NOMO-1 treated with dmso at 0.1 percent for 144 hours (cell line): ENCODE data around the gene LPIN2.
"Not testable (repeated sequence)": the region's sequence is repeated elsewhere in the genome, so short reads cannot be mapped to it uniquely, and the experiment has no call there.

ENCODE experiments used
- DNase-seq: peaks from one replicate; lab custom pipeline; 2025; ENCODE audit not compliant: unreplicated experiment; lab: John Stamatoyannopoulos, UW

The LPIN2 gene, protein sequence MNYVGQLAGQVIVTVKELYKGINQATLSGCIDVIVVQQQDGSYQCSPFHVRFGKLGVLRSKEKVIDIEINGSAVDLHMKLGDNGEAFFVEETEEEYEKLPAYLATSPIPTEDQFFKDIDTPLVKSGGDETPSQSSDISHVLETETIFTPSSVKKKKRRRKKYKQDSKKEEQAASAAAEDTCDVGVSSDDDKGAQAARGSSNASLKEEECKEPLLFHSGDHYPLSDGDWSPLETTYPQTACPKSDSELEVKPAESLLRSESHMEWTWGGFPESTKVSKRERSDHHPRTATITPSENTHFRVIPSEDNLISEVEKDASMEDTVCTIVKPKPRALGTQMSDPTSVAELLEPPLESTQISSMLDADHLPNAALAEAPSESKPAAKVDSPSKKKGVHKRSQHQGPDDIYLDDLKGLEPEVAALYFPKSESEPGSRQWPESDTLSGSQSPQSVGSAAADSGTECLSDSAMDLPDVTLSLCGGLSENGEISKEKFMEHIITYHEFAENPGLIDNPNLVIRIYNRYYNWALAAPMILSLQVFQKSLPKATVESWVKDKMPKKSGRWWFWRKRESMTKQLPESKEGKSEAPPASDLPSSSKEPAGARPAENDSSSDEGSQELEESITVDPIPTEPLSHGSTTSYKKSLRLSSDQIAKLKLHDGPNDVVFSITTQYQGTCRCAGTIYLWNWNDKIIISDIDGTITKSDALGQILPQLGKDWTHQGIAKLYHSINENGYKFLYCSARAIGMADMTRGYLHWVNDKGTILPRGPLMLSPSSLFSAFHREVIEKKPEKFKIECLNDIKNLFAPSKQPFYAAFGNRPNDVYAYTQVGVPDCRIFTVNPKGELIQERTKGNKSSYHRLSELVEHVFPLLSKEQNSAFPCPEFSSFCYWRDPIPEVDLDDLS

DNA sequence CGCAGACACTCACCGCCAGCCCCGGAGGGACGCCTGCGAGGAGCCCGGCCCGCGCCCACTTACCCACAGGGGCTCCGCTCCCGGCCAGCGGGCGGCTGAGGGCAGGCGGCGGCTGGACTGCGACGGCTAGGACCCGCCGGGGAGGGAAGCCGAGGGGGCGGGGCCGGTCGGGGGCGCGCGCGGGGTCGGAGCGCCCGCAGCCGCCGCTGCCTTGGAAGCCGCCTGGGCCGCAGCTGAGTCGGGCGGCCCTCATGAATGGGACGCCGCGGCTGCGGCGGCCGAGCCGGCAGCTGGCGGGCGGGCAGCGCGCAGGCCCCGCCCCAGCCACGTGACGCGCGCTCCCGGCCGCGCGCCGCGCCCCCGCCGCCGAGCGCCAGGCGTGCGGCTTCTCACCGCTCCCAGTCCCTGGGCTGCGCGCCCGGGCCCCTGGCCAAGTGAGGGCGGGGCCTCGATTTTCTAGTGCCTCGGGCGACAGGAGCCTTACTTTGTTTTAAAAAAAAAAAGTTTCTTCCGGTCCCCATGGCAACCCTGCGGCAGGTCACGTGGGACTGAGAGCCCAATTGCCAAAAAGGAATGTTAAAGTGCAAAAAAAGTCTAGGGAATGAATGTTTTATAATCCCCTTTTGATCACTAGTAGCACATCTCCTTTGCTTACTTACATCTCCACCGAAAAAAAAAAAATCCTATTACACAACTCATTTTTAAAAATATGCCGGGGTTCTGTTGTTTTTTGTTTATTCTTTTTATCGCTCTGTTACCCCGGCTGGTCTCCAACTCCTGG, at the start of gene LPIN2:
Gene LPIN2, minus strand, starts transcription at position 121 of the 781 bp plus-strand sequence. CDS start 52,304 bp downstream, outside the sequence.
- DNase-seq, result peak; percentile 92

DNA sequence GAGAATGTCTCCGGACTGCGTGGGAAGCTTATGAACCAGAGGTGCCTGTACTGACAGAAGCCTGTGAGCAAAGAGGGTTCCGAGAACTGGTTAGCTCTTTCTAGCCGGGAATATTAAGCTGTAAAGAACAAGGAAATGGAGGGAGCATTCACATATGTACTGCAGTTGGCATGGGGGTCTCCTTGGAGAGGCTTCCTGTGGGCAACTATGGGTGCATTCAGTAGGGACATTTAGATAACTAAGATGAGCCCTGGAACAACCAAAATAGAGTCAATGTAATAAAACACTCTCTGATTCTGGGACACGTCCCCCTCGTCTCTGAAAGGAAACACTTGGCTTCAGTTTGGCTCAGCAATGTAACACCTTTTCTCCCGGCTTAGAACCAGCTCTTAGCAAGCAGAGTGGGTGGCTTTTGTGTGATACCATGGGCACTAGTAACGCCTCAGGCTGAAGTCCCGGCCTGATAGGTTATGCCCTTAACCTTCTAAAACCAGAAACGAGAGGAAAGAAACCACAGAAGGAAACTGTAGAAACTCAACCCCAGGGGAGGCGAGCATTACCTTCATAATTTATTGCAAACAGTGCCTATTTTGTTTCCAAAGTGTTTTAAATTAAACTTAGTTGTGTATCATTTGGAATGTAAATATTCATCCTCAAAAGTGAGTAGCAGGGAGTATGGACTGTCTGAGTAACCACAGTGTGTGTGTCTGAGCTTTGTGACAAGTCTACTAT, 48.8 kb upstream of the LPIN2 start:
- DNase-seq, result no peak

DNA sequence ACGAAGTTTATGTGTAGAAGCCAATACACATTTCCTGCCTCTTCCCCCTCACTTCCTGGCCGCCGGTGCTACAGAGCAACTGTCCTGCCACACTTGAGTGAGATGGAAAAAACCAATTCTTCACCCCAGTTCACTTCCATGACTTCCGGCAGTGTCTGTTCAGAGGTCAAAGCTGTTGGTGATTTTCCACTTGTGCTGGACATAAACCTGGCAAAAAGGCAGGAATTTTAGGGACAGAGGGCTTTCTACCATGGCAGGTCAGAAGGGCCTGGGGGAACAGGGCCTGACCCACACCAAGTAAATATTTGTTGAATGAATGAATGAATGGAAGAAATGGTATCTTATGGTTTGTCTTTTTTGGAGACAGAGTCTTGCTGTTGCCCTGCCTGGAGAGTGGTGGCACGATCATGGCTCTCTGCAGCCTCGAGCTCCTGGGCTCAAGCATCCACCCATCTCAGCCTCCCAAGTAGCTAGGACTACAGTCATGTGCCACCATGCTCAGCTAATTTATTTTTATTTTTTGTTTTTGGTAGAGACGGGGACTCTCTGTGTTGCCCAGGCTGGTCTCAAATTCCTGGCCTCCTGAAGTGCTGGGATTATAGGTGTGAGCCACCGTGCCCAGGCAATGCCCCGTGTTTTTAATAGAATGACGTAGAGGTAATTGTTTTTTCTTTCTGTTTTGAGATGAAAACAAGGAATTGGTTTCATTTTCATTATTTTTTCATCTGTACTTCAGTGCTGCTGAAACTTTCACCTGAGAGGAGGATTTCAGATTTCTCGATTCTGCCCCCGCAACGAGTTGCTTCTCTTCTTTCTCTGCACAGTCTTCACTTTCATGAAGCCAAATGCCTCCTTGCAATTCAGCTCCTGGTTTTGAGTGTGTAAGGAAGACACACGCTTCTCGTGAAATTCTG, 48.0 kb upstream of the LPIN2 start:
- no peak for DNase-seq

DNA sequence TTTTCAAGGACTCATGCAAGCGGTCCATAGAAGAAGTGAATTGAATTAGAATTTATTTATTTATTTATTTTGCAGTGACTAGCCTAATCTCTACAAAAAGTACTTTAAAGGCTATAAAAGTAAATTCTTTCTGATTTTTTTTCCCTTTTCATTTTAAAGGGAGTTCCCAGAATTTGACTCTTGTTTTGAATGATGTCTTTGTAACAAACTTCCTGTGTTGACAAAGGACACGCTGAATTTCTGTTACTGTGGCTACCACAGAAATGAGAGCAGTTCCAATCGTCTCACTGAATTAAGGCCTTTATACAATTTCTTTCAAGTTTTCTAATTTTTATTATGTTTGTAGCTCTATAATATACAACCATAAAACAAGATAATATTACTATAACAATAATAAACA, 46.3 kb upstream of the LPIN2 start:
- DNase-seq, result no peak

DNA sequence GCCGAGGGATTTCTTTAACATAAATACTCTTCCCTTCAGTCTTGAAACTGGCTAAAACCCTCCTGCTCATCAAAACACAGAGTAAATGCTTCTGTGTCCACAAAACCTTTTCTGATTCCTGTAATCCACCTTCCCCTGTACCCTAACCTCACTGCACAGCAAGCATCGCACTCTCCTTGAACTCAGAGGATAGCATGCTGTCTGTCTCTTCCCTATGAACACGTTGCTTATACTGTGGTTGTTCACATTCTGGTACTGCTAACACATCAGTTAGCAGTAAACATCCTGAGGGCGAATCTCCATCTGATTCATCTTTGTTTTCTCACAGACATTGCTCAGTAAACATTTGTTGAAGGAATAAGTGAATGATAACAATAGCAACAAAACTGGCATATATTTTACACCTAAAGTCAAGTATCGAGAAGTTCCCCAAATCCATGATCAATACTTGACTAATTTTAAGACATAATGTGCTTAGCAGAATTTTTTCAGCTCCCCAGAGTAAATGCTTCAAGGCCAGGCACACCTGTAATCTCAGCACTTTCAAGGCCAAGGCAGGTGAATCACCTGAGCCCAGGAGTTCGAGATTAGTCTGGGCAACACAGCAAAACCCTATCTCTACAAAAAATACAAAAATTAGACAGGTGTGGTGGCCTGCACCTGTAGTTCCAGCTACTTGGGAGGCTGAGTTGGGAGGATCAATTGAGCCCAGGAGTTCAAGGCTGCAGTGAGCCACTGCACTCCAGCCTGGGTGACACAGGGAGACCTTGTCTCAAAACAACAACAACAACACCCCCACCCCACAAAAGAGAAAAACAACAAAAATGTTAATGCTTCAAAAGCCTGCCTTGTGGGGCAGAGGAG, 45.6 kb upstream of the LPIN2 start:
- DNase-seq, result no peak

DNA sequence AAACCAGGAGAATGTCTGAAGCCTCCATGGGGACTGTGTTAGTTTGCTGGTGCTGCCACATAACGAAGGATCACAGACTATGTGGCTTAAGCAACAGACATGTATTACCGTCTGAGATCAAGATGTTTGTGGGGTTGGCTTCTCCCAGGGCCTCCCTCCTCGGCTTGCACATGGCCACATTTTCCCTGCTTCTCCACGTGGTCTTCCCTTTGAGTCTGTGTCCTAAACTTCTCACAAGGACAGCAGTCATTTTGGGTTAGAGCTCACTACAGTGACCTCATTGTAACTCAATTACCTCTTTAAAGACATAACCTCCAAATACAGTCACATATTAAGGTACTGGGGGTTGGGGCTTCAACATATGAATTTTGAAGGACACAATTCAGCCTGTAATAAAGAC, 44.6 kb upstream of the LPIN2 start:
- DNase-seq, result no peak

DNA sequence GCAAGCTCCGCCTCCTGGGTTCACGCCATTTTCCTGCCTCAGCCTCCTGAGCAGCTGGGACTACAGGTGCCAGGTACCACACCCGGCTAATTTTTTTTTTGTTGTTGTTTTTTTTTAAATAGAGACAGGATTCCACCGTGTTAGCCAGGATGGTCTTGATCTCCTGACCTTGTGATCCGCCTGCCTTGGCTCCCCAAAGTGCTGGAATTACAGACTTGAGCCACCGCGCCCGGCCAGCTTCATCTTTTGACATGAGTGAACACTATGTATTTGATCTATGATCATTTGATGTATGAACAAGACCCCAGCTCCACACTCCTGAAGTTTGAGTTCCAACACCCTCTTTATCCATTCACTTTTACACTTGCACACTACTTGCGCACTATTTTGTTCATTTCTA, 43.4 kb upstream of the LPIN2 start:
- no peak for DNase-seq

DNA sequence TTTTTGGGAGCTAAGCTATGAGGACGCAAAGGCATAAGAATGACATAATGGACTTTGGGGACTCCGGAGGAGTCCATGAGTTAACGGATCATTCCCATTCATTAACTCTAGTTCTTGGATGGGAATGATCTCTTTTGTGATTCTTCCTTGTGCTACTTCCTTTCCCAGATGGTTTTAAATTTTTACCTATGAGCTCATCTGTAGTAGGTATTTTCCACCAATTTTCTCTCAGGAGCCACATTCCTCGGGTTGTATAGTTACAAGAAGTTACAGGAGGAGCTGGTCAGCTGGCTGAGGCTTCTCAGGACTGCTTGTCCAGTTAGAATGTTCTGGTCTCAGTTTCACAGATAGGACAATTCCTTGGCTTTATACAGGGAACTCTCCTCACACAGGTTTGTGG, 42.9 kb upstream of the LPIN2 start:
- no peak for DNase-seq

DNA sequence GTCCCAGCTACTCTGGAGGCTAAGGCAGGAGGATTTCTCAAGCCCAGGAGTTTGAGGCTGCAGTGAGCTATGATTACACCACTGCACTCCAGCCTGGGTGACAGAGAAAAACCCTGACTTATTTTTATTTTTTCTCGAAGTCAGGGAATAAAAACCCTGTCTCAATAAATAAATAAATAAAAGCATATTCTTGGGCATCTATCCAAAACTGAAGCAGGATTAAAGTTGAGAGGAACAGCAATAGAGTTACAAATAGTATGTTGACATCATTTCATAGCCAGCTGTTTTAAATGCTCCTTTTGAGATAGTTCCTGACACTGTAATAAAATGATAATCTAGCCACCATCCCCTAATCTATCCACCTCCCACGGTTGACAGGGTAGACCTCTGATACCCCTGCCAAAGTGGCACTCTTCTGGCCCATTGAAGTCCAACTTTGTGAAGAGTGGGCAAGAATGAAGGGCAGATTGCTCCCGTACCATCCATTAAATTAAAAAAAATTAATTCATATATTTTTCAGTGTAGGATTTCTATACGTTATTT, 42.3 kb upstream of the LPIN2 start:
- DNase-seq, result no peak

DNA sequence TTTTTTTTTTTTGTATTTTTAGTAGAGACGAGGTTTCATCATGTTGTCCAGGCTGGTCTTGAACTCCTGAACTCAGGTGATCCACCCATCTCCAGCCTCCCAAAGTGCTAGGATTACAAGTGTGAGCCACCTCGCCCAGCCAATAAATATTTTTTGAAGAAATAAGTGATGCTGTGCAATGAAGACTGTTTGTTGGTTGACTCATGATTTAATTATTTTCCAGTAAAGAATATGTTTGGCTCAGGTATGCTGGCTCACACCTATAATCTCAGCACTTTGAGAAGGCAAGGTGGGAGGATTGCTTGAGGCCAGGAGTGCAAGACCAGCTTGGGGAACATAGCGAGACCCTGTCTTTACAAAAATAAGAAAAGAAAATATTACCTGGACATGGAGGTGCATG, 41.8 kb upstream of the LPIN2 start:
- DNase-seq, result no peak

DNA sequence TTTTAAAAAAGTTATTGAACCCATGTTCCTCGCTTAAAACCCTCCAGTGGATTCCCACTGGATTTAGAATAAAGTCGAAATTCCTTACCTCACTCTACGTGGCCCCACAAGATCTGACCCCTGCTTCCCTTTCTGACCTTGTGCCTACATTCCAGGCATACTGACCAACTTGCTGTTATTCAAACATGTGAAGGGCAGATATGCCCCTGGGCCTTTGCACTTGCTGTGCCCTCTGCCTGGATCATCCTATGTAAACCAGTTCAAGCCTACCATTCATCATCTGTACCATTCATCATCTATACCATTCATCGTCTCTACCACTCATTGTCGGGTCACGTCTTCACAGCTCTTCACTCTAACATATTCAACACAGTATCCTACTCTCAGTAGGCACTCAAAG, 41.3 kb upstream of the LPIN2 start:
- DNase-seq, result no peak

DNA sequence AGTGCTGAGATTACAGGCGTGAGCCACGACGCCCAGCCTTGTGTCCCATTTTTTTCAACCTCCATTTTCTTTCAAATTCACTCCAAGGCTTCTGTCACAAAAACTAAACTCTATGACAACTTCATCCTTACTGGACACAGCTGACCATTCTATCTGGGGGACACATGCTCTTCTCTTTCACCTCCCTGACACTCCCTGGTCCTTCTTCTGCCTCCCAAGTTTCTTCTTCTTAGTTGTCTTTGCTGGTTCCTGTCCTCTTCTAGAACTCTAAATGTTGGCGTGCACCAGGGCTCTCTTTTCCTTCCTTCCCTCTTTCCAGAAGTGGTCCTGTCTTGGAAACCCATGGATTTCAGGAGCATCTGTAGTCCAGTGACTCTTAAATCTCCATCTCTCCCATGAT, 40.1 kb upstream of the LPIN2 start:
- DNase-seq, result no peak

DNA sequence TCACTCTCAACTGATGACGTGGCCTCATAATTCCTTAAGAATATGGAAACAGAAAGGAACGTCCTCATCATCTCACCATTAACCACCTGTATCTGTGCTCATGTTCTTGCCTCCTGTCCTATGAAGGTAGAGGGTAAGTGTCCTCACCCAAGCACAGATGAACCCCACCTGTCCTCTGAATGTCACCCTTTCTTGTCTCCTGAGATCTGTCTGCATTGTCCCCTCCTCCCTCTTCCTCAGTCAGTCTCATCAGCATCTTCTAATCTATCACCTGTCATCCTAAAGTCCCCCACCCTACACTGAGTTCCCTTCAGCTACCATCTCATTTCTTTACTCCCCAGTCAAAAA, 39.4 kb upstream of the LPIN2 start:
- no peak for DNase-seq

DNA sequence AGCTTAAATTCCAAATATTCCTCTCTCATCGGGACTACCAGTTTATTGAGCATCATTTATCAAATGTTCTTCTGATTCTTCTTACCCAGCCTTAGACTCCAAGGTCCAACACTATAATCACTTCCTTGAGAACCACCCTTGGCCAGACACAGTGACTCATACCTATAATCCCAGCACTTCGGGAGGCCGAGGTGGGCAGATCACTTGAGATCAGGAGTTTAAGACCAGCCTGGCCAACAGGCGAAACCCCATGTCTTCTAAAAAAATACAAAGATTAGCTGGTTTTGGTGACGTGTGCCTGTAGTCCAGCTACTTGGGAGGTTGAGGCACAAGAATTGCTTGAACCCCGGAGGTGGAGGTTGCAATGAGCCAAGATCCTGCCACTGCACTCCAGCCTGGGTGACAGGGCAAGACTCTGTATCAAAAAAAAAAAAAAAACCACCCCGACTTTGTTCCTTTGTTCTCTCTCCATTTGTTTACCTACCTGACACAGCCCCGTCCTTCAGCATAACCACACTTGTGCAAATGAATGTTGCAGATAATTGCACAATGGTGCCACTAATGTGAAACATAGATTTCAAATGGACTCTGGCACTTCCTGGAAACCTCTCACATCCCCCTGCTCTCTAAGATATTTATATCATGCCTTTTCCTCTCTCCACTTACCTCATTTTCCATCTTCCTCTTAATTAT, 38.9 kb upstream of the LPIN2 start:
- DNase-seq, result peak; percentile 16

DNA sequence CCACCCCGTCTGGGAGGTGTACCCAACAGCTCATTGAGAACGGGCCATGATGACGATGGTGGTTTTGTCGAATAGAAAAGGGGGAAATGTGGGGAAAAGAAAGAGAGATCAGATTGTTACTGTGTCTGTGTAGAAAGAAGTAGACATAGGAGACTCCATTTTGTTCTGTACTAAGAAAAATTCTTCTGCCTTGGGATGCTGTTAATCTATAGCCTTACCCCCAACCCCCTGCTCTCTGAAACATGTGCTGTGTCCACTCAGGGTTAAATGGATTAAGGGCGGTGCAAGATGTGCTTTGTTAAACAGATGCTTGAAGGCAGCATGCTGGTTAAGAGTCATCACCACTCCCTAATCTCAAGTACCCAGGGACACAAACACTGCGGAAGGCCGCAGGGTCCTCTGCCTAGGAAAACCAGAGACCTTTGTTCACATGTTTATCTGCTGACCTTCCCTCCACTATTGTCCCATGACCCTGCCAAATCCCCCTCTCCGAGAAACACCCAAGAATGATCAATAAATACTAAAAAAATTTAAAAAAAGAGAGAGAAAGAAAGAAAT, 37.0 kb upstream of the LPIN2 start:
- not testable (repeated sequence) for DNase-seq

DNA sequence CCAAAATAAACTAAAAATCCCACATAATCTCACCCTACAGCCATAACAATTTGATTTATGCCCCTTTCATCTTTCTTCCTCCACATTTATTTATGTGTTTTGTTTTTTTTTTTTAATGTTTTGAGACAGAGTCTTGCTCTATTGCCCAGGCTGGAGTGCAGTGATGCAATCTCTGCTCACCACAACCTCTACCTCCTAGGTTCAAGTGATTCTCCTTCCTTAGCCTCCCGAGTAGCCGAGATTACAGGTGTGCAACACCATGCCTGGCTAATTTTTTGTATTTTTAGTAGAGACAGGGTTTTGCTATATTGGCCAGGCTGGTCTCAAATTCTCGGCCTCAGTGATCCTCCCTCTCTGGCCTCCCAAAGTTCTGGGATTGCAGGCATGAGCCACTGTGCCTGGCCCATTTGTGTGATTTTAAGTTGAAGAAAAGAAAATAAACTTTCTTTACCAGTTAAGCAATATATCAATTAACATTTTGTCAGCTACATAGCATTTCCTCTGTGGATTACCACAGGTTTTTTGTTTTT, 35.9 kb upstream of the LPIN2 start:
- DNase-seq, result no peak

DNA sequence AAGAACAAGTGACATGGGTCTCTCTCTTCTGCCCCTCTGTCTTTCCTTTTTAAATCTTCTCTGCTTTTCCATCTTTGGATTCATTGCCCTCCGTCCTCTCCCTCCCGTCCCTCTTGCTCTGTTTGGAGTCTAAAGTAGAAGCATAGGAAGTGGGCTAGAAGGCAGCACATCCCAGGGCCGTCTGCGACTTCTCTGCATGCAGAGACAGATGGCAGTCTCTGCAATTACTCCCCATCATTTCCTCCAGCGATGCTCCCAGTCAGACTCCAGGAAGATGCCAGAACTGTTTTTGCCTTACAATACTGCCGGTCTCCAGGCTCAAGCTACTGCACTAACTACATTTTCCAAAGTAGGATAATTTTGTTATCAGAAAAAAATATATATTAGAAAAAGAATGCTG, 35.2 kb upstream of the LPIN2 start:
- no peak for DNase-seq
